Measurements from ENCODE around the gene HES4. TPM values are rescaled to one million over a fixed set of nuclear protein-coding genes. Genes with fewer than 3 reads are reported as not detected.

Gene HES4
- total and polyA plus RNA-seq, 2 of the 13 experiments (the other 11 are each of a cell fraction or from before 2014, with no cell fraction given) = 8.8 to 10.6 TPM

DNA sequence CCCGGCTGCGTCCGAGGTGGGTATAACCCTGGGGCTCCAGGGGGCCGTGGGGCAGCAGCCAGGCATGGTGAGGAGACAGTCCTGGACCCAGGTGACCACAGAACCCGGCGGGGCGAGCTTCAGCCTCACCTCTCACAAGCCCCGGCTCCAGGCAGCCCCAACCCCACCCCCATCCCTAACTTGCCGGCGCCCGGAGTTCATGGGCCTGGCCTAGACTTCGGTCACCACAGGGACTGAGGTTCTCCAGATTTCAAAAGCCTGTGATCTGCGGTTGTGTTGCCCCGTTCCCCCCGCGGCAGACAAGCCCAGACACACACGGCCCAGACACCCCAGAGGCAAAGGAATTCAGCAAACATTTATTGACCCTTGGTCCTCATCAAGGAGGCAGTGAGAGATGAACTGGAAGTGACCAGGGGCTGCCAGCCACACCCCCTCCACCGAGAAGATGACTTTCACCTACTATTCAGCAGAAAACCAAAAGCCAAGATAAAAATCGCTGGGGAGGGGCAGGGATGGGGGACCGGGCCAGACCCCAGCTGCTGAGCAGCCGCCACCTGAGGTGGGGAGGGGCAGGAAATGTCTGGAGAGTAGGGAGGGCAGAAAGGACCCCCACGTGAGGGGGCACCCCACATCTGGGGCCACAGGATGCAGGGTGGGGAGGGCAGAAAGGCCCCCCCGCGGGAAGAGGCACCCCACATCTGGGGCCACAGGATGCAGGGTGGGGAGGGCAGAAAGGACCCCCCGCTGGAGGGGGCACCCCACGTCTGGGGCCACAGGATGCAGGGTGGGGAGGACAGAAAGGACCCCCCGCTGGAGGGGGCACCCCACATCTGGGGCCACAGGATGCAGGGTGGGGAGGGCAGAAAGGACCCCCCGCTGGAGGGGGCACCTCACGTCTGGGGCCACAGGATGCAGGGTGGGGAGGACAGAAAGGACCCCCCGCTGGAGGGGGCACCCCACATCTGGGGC is 3.9 kb downstream of the HES4 start (continued):
- TF ChIP-seq, protein P1, sequence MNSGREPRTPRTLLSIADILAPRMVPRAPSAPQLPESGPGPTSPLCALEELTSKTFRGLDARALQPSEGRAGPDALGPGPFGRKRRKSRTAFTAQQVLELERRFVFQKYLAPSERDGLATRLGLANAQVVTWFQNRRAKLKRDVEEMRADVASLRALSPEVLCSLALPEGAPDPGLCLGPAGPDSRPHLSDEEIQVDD (CRISPR knock-in tag; IDR thresholded peaks at IDR 0.05; ENCODE audit: borderline replicate concordance) = no peak
- TF ChIP-seq, protein P2, sequence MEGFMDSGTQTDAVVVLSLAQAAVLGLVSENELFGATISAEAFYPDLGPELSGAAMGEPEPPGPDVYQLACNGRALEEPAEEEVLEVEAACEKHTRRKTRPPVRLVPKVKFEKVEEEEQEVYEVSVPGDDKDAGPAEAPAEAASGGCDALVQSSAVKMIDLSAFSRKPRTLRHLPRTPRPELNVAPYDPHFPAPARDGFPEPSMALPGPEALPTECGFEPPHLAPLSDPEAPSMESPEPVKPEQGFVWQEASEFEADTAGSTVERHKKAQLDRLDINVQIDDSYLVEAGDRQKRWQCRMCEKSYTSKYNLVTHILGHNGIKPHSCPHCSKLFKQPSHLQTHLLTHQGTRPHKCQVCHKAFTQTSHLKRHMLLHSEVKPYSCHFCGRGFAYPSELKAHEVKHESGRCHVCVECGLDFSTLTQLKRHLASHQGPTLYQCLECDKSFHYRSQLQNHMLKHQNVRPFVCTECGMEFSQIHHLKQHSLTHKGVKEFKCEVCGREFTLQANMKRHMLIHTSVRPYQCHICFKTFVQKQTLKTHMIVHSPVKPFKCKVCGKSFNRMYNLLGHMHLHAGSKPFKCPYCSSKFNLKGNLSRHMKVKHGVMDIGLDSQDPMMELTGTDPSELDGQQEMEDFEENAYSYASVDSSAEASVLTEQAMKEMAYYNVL (CRISPR knock-in tag; IDR thresholded peaks at IDR 0.05; ENCODE audit: borderline replicate concordance) = no peak
- TF ChIP-seq ZNF563 (CRISPR knock-in tag; IDR thresholded peaks at IDR 0.05) (no peak), ZNF792 (CRISPR knock-in tag; IDR thresholded peaks at IDR 0.05) (no peak), ZNF101 (CRISPR knock-in tag; IDR thresholded peaks at IDR 0.05; ENCODE audit: borderline replicate concordance, low read depth) (no peak), ZBTB38 (CRISPR knock-in tag; IDR thresholded peaks at IDR 0.05) (no peak), ZNF788 (CRISPR knock-in tag; IDR thresholded peaks at IDR 0.05; ENCODE audit: borderline replicate concordance) (no peak; the same call in 1 of the 2 replicates), SNAPC2 (CRISPR knock-in tag; IDR thresholded peaks at IDR 0.05) (no peak), HHEX (CRISPR knock-in tag; IDR thresholded peaks at IDR 0.05) (no peak), NFKB2 (CRISPR knock-in tag; IDR thresholded peaks at IDR 0.05; ENCODE audit: borderline replicate concordance) (no peak), ZNF225 (CRISPR knock-in tag; IDR thresholded peaks at IDR 0.05) (no peak), SAP130 (CRISPR knock-in tag; IDR thresholded peaks at IDR 0.05; ENCODE audit: low read depth) (peak; percentile 52), RAD21 (CRISPR knock-in tag; IDR thresholded peaks at IDR 0.05) (no peak), AHR (CRISPR knock-in tag; IDR thresholded peaks at IDR 0.05) (no peak), RARA (CRISPR knock-in tag; IDR thresholded peaks at IDR 0.05) (peak; percentile 59), ZNF558 (CRISPR knock-in tag; IDR thresholded peaks at IDR 0.05; ENCODE audit: borderline replicate concordance) (no peak), ZNF33B (CRISPR knock-in tag; IDR thresholded peaks at IDR 0.05) (no peak), ZSCAN20 (CRISPR knock-in tag; IDR thresholded peaks at IDR 0.05; ENCODE audit: borderline replicate concordance) (no peak), PAF1 (CRISPR knock-in tag; IDR thresholded peaks at IDR 0.05) (no peak), RELA (CRISPR knock-in tag; IDR thresholded peaks at IDR 0.05) (no peak)
- TF ChIP-seq, protein P3, sequence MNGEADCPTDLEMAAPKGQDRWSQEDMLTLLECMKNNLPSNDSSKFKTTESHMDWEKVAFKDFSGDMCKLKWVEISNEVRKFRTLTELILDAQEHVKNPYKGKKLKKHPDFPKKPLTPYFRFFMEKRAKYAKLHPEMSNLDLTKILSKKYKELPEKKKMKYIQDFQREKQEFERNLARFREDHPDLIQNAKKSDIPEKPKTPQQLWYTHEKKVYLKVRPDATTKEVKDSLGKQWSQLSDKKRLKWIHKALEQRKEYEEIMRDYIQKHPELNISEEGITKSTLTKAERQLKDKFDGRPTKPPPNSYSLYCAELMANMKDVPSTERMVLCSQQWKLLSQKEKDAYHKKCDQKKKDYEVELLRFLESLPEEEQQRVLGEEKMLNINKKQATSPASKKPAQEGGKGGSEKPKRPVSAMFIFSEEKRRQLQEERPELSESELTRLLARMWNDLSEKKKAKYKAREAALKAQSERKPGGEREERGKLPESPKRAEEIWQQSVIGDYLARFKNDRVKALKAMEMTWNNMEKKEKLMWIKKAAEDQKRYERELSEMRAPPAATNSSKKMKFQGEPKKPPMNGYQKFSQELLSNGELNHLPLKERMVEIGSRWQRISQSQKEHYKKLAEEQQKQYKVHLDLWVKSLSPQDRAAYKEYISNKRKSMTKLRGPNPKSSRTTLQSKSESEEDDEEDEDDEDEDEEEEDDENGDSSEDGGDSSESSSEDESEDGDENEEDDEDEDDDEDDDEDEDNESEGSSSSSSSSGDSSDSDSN (CRISPR knock-in tag; IDR thresholded peaks at IDR 0.05) = peak; percentile 53; the same call in 1 of the 2 replicates
- TF ChIP-seq, protein P4, sequence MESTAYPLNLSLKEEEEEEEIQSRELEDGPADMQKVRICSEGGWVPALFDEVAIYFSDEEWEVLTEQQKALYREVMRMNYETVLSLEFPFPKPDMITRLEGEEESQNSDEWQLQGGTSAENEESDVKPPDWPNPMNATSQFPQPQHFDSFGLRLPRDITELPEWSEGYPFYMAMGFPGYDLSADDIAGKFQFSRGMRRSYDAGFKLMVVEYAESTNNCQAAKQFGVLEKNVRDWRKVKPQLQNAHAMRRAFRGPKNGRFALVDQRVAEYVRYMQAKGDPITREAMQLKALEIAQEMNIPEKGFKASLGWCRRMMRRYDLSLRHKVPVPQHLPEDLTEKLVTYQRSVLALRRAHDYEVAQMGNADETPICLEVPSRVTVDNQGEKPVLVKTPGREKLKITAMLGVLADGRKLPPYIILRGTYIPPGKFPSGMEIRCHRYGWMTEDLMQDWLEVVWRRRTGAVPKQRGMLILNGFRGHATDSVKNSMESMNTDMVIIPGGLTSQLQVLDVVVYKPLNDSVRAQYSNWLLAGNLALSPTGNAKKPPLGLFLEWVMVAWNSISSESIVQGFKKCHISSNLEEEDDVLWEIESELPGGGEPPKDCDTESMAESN (CRISPR knock-in tag; conservative IDR thresholded peaks at IDR 0.05) = no peak

Measured in HepG2 (cell line).